ENCODE measurements around the gene SORL1.
A peak's percentile ranks its signal among the peaks of the same experiment; 100 is the strongest.

Gene SORL1

DNA sequence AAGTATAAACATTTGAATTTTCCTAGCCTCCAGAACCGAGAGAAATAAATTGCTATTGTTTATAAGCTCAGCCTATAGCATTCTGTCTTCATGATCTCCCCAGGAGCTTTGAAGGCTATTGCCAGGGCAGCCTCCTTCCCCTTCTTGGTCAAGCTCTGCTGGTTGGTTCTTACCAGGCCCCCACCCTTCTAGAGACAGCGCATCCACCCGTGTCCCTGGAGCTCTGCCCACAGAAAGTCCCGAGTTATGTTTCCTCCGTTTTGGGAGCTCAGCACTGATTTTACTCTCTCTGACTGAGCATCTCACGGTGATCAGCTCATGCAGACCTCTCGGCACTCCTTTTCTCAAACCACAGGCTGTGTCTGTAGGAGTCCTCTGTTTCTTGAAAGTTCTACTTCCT, 124.4 kb downstream of the SORL1 start:
- H3K4me3 ChIP-seq (ENCODE audit: control insufficient read depth, low read depth, low read length): no peak overlapping the region
- no peak for DNase-seq (ENCODE audit: low read depth)
- TF ChIP-seq, protein P1, sequence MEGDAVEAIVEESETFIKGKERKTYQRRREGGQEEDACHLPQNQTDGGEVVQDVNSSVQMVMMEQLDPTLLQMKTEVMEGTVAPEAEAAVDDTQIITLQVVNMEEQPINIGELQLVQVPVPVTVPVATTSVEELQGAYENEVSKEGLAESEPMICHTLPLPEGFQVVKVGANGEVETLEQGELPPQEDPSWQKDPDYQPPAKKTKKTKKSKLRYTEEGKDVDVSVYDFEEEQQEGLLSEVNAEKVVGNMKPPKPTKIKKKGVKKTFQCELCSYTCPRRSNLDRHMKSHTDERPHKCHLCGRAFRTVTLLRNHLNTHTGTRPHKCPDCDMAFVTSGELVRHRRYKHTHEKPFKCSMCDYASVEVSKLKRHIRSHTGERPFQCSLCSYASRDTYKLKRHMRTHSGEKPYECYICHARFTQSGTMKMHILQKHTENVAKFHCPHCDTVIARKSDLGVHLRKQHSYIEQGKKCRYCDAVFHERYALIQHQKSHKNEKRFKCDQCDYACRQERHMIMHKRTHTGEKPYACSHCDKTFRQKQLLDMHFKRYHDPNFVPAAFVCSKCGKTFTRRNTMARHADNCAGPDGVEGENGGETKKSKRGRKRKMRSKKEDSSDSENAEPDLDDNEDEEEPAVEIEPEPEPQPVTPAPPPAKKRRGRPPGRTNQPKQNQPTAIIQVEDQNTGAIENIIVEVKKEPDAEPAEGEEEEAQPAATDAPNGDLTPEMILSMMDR (conservative IDR thresholded peaks at IDR 0.05; ENCODE audit: control insufficient read depth, insufficient read depth, low read depth, low read length): no peak

DNA sequence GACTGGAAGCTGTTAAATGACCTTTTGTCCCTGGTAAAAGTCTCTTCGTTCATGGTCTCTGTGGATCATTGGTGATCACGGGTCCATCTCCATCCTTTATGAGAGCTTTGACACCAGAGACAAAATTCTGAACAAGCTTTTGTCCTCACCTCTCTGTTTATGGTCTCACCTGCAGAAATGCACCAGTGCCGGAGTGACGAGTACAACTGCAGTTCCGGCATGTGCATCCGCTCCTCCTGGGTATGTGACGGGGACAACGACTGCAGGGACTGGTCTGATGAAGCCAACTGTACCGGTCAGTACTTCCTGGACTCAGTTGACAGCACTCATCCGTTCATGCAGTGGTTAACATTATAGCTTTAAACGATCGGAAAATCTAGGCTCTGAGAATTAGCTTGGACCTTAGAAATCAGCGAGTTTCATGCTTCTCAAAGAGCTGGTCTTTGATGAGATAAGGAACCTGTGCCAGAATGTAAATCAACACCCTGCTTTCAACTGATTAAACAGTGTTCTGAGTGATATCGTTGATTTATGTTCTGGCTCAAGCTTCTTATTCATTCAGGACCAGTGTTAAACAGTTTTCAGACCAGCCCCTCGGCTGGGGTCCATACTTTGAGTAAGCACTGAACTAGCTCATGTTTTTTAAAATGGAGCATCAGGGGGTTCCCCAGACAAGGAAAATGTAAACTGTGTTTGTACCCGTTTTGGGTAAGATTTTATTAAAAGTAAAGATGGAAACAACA, 125.2 kb downstream of the SORL1 start:
- TF ChIP-seq, protein P1 (conservative IDR thresholded peaks at IDR 0.05; ENCODE audit: control insufficient read depth, insufficient read depth, low read depth, low read length): no peak
- H3K4me3 ChIP-seq (ENCODE audit: control insufficient read depth, low read depth, low read length): no peak overlapping the region
- DNase-seq (ENCODE audit: low read depth): no peak

DNA sequence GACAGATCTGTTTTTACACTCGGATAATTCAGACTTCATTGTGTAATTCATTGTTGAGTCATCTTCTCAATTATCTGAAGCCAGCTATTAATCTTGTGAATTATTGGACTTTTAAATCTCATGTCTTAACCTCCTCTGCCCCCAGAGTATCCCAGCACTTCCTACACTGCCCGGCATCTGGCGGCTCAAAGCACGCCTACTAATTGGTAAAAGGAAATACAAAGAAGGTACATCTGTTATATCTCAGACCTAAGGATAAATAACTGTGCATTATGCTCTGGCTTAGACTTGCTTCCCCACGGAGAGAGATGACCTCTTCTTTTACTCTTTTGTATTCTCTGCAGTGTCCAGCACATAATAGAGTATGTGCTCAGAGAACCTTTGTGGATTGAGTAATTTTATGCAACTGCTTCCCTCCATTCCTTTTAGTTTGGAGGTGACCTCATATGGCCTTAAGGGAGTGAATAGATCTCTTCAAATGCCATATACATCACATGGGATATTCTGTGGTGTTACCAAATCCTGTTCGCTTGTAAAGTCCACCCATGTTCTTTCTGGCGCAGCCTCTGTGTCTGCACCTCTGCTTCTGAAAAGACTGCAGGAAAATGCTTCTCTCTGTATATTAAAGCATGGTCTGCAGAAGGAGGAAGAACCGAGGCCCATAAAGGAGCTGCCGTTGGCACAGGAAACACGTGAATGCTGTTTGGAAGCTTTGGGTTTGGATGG, 126.3 kb downstream of the SORL1 start:
- H3K4me3 ChIP-seq (ENCODE audit: control insufficient read depth, low read depth, low read length): no peak overlapping the region
- TF ChIP-seq, protein P1 (conservative IDR thresholded peaks at IDR 0.05; ENCODE audit: control insufficient read depth, insufficient read depth, low read depth, low read length): no peak
- peak; percentile 73 for DNase-seq (ENCODE audit: low read depth)

DNA sequence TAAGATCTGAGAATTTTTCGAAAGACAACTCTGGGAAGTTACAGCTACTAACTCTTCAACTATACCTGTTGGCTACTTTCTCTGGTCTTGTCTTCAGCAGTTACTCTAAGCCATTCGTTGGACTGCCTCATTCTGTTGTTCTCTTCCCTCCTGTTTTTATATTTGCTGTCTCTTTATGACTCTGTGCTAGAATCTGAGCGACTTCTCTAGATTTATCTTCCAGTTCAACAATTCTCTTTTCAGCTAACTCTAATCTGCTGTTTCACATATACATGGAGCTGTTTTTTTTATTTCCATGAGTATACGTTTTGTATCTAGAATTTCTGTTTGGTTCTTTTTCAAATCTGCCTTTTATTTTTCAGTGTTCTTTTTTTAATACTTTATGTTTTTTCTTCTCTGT, 128.0 kb downstream of the SORL1 start:
- no peak for DNase-seq (ENCODE audit: low read depth)
- no peak overlapping the region for H3K4me3 ChIP-seq (ENCODE audit: control insufficient read depth, low read depth, low read length)
- TF ChIP-seq, protein P1 (conservative IDR thresholded peaks at IDR 0.05; ENCODE audit: control insufficient read depth, insufficient read depth, low read depth, low read length): no peak

DNA sequence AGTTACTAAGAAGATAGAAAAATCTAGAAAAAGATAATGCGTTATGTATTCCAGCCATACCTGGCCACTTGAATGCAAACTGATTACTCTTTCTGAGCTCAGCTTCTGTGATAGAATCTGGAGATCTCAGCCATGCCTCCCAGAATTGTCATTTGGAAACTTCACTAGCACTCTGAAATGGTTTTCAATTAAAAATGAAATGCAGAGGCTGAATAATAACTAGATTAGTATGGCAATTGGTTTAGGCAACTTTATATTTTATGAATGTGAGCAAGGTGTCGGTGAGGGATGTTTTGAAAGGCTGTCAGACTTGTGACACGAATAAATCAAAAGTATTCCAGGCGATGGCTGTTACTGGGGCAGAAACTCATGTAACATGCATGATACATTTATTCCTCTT, 129.5 kb downstream of the SORL1 start:
- DNase-seq (ENCODE audit: low read depth): no peak
- H3K4me3 ChIP-seq (ENCODE audit: control insufficient read depth, low read depth, low read length): no peak overlapping the region
- TF ChIP-seq, protein P1 (conservative IDR thresholded peaks at IDR 0.05; ENCODE audit: control insufficient read depth, insufficient read depth, low read depth, low read length): no peak

DNA sequence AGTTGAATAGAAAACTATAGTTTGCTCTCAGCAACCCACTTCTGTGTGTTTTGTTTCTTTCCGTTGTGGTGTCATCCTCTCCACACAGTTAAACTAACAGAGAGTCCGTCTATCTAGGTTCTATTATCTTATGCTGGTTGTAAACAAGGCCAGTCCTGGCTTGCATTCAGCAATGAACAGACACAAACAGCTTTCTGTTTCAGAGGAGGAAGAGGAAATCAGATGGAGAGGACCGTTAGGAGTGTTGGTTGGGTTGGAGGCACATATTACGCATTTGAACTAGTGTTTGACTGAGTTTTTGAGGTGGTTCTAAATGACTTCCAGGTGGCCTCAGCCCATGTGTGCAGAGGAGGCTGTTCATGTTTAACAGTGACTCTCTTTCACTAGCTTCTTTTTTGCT, 130.2 kb downstream of the SORL1 start:
- DNase-seq (ENCODE audit: low read depth): no peak
- TF ChIP-seq, protein P1 (conservative IDR thresholded peaks at IDR 0.05; ENCODE audit: control insufficient read depth, insufficient read depth, low read depth, low read length): no peak
- no peak overlapping the region for H3K4me3 ChIP-seq (ENCODE audit: control insufficient read depth, low read depth, low read length)

Measured in fibroblast of mammary gland (primary cell).